Thoracic aorta (tissue), 2 donors: ENCODE measurements around the gene STAB1. TPM values are rescaled to one million over a fixed set of nuclear protein-coding genes. Genes with fewer than 3 reads are reported as not detected.

ENCODE experiments used
- ATAC-seq: fragments of 150-250 bp; one replicate; pipeline ENCODE4 v1.8.0; 2017; ENCODE audit warnings: low read depth; ENCODE audit not compliant: insufficient number of reproducible peaks, low FRiP score
- DNase-seq: peaks from one replicate; pipeline ENCODE4 v3.0.0-alpha.2; 2020; ENCODE audit warnings: low spot score
- H3K27ac ChIP-seq, 2 donors: fragments of 200-600 bp; sonication (generic); 1 replicate in 1 of 2; 2 replicates in 1 of 2; pipeline ENCODE4 v1.5.1; 2016; ENCODE audit warnings: mild to moderate bottlenecking in 2 of 2, moderate library complexity in 2 of 2
- H3K27me3 ChIP-seq: fragments of 200-600 bp; sonication (generic); replicated peaks from 2 replicates; pipeline ENCODE4 v1.6.0; 2016; ENCODE audit warnings: mild to moderate bottlenecking; ENCODE audit not compliant: insufficient read depth
- H3K36me3 ChIP-seq: fragments of 200-600 bp; sonication (generic); one replicate; pipeline ENCODE4 v1.5.1; 2016
- H3K4me1 ChIP-seq, 2 donors: fragments of 200-600 bp; sonication (generic); 1 replicate in 1 of 2; 2 replicates in 1 of 2; pipeline versions ENCODE4 v1.5.1 to v1.6.0; 2016; ENCODE audit warnings: low read depth in 2 of 2, mild to moderate bottlenecking in 1 of 2; ENCODE audit not compliant: control insufficient read depth in 1 of 2
- H3K4me3 ChIP-seq: fragments of 200-600 bp; sonication (generic); 2 replicates; pipeline ENCODE4 v1.5.1; 2016; ENCODE audit warnings: mild to moderate bottlenecking
- H3K9me3 ChIP-seq: fragments of 200-600 bp; sonication (generic); 2 replicates; pipeline ENCODE4 v1.5.1; 2016
- total RNA-seq, 2 donors: library from RNA; depleted of rRNA; stranded (reverse); fragments of >200 nt; gene quantifications; one replicate each; pipeline versions ENCODE4 v1.1.0 to v1.2.3, GENCODE V29; 2016
- TF ChIP-seq, protein P1 (sequence below): fragments of 200-600 bp; sonication (generic); IDR thresholded peaks from one replicate; pipeline ENCODE4 v1.5.1; 2019; ENCODE audit warnings: antibody characterized with exemption

STAB1 gene
- total RNA-seq, 2 donors from 2014 or later, result 249 to 837 TPM

DNA sequence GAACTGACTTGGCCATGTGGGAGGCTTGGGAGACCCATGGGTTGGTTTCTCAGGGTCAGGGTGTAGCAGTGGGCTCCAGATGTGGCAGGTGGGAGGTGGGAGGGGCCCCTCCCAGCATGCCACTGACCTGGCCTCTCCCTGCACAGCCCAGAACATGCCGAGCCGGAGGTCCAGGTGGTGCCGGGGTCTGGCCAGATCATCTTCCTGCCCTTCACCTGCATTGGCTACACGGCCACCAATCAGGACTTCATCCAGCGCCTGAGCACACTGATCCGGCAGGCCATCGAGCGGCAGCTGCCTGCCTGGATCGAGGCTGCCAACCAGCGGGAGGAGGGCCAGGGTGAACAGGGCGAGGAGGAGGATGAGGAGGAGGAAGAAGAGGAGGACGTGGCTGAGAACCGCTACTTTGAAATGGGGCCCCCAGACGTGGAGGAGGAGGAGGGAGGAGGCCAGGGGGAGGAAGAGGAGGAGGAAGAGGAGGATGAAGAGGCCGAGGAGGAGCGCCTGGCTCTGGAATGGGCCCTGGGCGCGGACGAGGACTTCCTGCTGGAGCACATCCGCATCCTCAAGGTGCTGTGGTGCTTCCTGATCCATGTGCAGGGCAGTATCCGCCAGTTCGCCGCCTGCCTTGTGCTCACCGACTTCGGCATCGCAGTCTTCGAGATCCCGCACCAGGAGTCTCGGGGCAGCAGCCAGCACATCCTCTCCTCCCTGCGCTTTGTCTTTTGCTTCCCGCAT is 7.9 kb upstream of the STAB1 start:
- no peaks in the 10 kb centered on the region for H3K27me3 ChIP-seq
- H3K9me3 ChIP-seq, result no peaks in the 10 kb centered on the region
- peaks cover 13 to 27% of the 10 kb centered on the region in 2 donors for H3K4me1 ChIP-seq
- DNase-seq (no peak), ATAC-seq (no peak)
- peaks cover 71% of the 10 kb centered on the region for H3K36me3 ChIP-seq
- TF ChIP-seq, protein P1, sequence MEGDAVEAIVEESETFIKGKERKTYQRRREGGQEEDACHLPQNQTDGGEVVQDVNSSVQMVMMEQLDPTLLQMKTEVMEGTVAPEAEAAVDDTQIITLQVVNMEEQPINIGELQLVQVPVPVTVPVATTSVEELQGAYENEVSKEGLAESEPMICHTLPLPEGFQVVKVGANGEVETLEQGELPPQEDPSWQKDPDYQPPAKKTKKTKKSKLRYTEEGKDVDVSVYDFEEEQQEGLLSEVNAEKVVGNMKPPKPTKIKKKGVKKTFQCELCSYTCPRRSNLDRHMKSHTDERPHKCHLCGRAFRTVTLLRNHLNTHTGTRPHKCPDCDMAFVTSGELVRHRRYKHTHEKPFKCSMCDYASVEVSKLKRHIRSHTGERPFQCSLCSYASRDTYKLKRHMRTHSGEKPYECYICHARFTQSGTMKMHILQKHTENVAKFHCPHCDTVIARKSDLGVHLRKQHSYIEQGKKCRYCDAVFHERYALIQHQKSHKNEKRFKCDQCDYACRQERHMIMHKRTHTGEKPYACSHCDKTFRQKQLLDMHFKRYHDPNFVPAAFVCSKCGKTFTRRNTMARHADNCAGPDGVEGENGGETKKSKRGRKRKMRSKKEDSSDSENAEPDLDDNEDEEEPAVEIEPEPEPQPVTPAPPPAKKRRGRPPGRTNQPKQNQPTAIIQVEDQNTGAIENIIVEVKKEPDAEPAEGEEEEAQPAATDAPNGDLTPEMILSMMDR, result no peak
- H3K27ac ChIP-seq, result no peak overlapping the region
- no peak overlapping the region for H3K4me3 ChIP-seq

DNA sequence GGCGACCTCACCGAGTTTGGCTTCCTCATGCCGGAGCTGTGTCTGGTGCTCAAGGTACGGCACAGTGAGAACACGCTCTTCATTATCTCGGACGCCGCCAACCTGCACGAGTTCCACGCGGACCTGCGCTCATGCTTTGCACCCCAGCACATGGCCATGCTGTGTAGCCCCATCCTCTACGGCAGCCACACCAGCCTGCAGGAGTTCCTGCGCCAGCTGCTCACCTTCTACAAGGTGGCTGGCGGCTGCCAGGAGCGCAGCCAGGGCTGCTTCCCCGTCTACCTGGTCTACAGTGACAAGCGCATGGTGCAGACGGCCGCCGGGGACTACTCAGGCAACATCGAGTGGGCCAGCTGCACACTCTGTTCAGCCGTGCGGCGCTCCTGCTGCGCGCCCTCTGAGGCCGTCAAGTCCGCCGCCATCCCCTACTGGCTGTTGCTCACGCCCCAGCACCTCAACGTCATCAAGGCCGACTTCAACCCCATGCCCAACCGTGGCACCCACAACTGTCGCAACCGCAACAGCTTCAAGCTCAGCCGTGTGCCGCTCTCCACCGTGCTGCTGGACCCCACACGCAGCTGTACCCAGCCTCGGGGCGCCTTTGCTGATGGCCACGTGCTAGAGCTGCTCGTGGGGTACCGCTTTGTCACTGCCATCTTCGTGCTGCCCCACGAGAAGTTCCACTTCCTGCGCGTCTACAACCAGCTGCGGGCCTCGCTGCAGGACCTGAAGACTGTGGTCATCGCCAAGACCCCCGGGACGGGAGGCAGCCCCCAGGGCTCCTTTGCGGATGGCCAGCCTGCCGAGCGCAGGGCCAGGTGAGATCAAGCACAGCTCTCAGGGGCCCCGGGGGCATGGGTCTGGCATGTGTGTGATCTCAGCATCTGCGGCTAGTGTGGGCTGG is 7.1 kb upstream of the STAB1 start:
- DNase-seq (no peak), ATAC-seq (no peak)
- Histone ChIP-seq H3K4me1 (peaks cover 13 to 20% of the 10 kb centered on the region in 2 donors), H3K36me3 (peaks cover 73% of the 10 kb centered on the region), H3K4me3 (no peak overlapping the region), H3K27me3 (no peaks in the 10 kb centered on the region), H3K27ac (no peak overlapping the region), H3K9me3 (no peaks in the 10 kb centered on the region)
- TF ChIP-seq, protein P1, result no peak

DNA sequence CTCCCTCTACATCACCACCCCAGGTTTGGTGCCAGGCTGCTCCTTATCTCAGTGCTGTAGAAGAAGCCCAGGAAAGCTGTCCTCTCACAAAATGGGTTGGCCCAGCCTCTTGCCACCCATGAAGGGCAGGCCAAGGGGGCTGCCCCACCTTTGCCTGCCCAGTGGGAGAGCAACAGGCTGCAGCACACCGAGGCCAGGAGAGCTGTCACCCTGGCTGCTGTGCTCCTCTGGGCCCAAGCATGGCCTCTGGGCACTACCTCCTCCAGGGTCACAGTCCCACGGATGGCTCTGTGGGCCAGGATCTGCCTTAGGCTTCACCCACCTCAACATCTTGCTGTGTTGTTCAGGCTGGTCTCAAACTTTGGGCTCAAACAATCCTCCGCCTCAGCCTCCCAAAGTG is 6.4 kb upstream of the STAB1 start:
- Histone ChIP-seq H3K27ac (no peak overlapping the region), H3K4me1 (peaks cover 6 to 13% of the 10 kb centered on the region in 2 donors), H3K27me3 (no peaks in the 10 kb centered on the region), H3K36me3 (peaks cover 73% of the 10 kb centered on the region), H3K9me3 (no peaks in the 10 kb centered on the region), H3K4me3 (no peak overlapping the region)
- ATAC-seq (no peak), DNase-seq (no peak)
- TF ChIP-seq, protein P1, result no peak

DNA sequence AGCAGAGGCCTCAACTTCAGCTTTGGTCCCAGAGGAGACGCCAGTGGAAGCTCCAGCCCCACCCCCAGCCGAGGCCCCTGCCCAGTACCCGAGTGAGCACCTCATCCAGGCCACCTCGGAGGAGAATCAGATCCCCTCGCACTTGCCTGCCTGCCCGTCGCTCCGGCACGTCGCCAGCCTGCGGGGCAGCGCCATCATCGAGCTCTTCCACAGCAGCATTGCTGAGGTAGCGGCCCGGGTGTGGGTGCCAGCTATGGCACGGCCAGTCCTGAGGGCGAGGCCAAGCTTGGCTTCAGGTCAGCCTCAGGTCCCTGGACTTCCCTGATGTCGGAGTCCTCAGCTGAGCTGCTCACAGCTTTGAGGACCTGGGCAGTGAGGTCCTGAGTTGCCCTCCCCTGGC is 5.7 kb upstream of the STAB1 start:
- Histone ChIP-seq H3K9me3 (no peaks in the 10 kb centered on the region), H3K36me3 (peaks cover 73% of the 10 kb centered on the region), H3K4me3 (no peak overlapping the region), H3K27ac (no peak overlapping the region), H3K27me3 (no peaks in the 10 kb centered on the region), H3K4me1 (peaks cover 5 to 7% of the 10 kb centered on the region in 2 donors)
- TF ChIP-seq, protein P1, result no peak
- no peak for DNase-seq
- no peak for ATAC-seq
